Ishikawa (cell line): ENCODE measurements around the gene ATG7.

Experiments
- NFIC ChIP-seq: IDR thresholded peaks from 2 replicates; pipeline ENCODE4 v1.6.1; 2012
- TAF1 ChIP-seq: IDR thresholded peaks from 2 replicates; pipeline ENCODE4 v1.6.1; 2012; ENCODE audit warnings: low read depth, mild to moderate bottlenecking
- TEAD4 ChIP-seq: IDR thresholded peaks from 2 replicates; pipeline ENCODE4 v1.6.1; 2012

- TF ChIP-seq TEAD4 (no peak), NFIC (no peak), TAF1 (no peak)
These were observed 3.7 kb downstream of the ATG7 start for GRCh38 chr3:11275926-11276325.
